DMS153 treated with DMSO at 0.1 percent for 48 hours (cell line): Measurements from ENCODE around the gene LFNG.
A peak's percentile ranks its signal among the peaks of the same experiment; 100 is the strongest.
"Not testable (repeated sequence)": the region's sequence is repeated elsewhere in the genome, so short reads cannot be mapped to it uniquely, and the experiment has no call there.

ENCODE experiments used
- DNase-seq: peaks from one replicate; lab custom pipeline; 2025; ENCODE audit not compliant: unreplicated experiment; lab: John Stamatoyannopoulos, UW

Gene LFNG

DNA sequence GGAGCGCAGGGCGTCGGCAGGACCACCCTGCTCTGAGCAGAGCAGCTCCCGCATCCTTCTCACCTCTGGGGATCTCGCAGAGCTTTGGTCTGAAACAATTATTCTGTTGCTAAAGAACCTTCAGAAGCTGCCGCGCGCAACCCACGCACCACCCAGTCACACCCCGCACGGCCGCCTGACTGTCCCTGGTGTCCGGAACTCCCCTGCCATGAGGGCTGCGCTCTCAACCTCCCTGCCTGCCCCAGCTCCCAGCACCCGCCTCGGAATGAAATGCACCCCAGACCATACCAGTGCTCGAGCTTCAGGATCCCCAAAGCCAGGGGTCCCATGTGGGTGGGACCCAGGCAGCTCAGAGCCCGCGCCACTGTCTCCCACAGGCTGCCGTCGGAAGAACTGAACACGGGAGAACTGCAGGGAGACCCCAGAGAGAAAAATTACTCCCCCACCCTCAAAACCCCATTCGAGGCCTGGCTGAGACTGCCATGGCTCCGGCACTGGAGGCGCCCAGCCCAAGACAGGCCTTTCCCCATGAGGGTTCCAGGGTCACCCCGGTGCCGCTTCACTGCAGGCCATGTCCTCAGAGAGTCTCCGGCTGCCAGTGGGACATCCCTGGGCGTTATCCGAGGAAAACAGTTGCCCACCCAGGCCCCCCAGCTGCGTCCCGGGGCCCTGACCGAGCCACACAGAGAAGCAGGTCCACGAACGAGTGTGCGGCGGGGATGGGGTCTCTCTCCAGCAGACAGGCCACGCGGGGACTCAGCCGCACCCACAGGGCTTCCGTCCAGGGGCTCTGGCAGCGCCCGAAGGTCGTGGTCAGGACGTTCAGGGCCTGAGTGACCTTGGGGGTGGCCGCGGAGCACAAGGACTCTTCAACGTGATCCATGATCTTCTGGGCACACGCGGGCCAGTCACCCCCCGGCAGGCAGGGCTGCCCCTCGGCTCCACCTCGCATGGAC is 23.6 kb downstream of the LFNG start:
- DNase-seq, result no peak

DNA sequence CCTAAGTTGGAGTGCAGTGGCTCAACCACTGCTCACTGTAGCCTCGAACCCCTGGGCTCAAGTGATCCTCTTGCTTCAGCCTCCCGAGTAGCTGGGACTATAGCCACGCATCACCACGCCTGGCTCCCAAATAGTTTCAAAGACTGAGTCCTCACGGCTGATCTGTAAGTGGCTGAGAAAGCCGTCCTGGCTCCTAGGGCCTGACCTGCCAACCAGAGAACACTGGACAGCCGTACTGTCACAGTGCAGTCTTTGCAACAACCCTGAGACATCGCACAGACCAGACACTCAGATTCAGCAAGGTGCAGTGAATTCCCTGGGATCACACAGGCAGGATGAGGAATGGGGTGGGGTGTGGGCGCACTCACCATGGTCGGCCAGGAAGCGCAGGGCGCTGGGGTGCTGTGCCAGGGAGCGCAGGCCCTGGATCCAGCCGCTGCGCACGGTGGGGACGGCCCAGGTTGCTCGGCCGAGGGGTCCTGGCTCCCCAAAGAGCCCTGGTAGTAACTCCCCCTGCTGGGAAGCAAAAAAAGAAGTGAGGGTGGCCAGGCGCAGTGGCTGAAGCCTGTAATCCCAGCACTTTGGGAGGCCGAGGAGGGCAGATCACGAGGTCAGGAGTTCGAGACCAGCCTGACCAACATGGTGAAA is 25.1 kb downstream of the LFNG start:
- no peak for DNase-seq

DNA sequence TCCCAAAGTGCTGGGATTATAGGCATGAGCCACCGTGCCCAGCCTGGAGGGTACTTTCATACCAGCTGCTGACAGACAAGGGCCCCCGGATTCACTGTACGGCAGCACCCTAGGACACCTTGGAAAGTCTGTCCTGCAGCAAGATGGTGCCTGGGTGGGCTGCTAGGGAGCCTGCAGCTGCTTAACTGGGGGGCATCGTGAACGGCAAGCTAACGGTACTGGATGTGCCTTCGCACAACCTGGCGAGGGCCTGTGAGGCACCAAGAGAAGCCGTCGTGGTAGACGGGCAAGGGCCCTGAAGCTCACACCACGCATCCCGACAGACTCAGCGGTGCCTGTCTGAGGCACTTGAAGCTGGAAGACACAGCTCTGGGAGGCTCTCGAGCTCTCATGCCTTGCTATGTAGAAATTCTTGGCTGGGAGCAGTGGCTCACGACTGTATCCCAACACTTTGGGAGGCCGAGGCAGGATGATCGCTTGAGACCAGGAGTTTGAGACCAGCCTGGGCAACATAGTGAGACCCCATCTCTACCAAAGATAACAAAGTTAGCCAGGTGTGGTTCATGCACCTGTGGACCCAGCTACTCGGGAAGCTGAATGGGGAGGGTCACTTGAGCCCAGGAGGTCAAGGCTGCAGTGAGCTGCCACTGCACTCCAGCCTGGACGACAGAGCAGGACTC is 26.3 kb downstream of the LFNG start:
- no peak for DNase-seq

DNA sequence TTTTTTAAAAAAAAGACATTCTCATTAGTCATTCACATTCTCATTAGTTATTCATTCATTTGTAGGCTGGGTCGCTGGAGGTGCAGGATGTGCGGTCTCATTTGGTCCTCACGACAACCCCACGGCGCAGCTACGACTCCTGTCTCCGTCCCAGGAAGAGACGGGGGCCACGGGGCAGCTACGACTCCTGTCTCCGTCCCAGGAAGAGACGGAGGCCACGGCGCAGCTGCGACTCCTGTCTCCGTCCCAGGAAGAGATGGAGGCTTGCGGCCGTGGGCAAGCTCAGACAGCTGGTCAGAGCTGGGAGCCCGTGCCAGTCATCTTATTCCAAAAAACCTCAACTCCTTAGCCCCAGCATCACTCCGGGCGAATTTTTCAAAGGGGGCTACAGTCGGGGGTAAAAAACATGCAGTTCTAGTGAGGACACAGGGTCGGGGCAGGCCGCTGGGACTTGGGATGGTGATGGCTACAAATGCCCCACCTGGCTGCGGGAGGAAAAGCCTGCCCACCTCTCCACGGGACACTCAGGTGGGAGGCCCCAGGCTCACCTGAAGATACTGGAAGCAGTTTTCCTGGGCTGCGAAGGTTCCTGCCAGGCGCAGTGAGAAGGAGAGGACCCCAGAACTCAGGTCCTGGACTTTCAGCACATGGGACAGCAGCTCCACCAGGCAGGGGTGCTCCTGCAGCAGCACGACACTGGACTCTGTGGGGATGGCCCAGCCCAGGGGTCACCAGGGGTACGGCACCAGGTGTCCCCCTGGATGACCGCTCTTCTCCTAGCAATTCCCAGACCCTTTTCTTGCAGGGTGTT is 27.4 kb downstream of the LFNG start:
- DNase-seq, result no peak

DNA sequence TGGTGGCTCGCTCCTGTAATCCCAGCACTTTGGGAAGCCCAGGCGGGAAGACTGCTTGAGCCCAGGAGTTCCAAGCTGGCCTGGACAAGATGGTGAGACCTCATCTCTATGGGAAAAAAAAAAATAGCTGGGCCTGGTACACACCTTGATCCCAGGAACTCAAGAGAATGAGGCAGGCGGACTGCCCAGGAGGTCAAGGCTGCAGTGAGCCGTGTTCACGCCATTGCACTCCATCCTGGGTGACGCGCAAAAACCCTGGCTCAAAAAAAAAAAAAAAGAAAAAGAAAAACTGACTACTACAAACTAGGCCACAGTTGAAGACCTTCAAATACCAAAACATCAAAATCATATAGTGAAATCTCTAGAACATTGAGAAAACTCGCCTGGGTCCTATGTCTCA is 31.8 kb downstream of the LFNG start:
- no peak for DNase-seq

DNA sequence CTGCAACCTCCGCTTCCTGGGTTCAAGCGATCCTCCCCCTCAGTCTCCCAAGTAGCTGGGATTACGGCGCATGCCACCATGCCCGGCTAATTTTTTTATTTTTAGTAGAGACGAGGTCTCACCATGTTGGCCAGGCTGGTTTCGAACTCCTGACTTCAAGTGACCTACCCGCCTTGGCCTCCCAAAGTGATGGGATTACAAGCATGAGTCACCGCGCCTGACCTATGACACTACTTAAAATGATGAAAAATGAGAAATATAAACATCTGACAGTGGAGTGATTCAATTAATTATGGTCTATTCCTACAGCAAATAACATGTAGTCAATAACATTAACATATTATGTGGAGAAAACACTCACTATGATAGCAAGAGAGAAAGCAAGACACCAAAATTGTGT is 33.5 kb downstream of the LFNG start:
- DNase-seq, result no peak

DNA sequence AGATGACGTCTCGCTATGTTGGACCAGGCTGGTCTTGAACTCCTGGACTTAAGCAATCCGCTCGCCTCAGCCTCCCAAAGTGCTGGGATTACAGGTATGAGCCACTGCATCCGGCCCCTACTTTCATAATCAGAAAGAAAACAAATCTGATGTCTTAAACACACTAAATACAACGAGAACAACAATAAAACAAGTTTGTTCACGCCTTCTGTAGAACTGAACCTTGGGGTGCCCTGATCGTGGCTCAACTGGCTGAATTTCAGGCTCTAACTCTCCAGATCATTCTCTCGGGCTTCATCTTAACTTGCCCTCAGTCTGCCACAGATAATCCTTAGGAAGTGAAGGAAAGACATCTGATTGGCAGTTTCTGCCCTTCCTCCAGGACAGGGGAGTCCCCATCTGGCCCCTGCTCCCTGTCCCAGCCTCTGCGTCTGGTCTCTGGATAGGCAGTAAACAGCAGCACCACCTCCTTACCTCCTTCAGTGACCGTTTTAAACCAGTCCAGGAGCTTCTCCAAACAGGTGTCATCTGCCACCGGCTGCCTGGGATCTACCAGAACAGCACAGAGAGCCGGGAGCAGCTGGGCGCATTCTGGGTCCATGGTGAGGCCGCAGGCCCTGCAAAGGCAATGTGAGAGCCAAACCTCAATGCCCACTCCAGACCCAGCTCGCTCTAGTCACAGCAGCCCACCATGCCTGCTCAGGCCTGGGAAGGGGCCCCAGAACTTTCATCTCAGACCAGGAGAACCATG is 34.4 kb downstream of the LFNG start:
- DNase-seq, result no peak

DNA sequence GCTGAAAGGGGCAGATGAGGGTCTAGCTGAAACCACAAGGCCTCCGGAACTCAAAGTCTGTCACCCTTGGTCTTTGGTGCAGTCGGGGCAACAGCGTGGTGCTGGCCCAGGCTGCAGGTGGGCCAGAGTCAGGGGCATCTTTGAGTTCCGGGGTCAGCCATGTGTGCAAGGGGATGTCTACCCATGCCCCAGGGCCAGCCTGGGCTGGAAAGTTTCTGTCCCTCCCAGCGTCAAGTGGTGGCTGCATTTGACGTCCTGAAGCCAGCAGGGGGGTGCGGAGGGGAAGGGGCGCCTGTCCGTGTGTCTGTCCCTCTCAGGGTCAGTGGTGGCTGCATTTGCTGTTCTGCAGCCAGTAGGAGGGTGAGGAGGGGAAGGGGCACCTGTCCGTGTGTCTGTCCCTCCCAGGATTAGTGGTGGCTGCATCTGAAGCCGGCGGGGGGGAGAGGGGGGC is 35.1 kb downstream of the LFNG start:
- DNase-seq, result no peak

DNA sequence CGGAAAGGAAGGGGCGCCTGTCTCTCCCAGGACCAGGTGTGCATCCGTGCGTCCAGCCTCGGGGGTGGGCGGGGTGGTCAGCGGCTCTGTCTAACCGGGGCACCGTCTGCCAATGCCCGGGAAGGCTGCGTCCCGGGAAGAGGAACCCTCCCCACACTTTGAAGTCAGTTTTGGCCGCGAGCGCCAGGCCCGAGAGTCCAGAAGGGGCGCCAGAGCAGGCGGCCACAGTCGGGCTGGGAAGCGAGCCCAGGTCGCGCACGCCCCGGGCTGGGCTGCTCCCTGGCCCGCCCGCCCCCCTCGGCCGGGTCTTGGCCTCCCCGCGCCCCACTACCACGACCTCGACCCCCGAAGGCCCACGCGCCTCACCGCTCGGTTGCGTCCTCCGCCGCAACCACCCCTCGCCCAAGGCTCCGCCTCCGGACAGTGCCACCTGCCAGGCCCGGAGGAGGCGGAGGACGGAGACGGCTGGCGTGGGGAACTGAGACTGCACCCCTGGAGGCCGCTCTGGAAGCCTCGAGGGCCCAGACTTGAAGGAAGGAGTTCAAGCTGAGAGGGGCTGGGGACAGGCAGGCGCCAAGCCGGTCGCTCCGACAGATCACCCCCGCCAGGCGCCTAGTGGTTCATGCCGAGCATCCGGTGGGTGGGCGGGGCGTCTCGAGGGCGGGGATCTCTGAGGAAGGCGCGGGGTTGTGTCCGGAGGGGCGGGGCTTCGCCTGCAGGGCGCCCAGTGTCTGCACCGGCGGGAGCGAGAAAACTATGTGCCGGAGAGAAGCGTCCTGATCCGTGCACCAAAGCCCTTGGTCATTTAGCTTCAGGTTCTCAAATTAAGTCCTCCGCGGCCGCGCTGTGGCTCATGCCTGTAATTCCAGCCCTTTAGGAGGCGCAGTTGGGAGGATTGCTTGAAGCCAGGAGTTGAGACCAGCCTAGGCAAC is 35.8 kb downstream of the LFNG start, which contains the start of gene BRAT1:
BRAT1 (minus strand) TSS at position 404 of the 932 bp plus-strand sequence. CDS start 1,093 bp downstream, outside the sequence.
- peak; percentile 99 for DNase-seq

DNA sequence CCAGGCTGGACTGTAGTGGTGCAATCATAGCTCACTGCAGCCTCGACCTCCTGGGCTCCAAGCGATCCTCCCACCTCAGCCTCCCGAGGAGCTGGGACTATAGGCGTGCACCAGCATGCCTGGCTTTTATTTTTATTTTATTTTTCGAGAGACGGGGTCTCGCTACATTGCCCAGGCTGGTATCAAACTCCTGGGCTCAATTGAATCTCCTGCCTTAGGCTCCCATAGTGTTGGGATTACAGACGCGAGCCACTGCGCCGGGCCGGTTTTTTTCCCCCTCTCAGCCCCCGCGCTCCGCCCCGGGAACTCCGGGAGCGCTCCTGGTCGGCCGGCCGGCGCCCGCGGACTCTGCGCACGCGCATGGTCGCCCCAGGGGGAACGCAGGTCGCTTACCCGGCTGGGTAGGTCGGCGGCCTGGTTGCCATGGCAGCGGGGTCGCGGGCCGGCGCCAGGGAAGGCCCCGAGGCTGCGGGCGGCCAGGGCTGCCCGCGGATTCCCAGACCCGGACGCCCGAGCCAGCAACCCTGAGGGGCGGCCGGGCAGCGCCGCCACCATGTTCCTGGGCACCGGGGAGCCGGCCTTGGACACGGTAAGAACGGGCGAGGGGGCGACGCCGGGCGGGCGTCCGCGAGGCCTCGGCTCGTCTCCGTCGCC is 39.2 kb downstream of the LFNG start, which contains the start of gene IQCE:
IQCE (plus strand) TSS at position 351 of the 654 bp plus-strand sequence; CDS start at position 554, 203 bp downstream.
- DNase-seq, result peak; percentile 97

DNA sequence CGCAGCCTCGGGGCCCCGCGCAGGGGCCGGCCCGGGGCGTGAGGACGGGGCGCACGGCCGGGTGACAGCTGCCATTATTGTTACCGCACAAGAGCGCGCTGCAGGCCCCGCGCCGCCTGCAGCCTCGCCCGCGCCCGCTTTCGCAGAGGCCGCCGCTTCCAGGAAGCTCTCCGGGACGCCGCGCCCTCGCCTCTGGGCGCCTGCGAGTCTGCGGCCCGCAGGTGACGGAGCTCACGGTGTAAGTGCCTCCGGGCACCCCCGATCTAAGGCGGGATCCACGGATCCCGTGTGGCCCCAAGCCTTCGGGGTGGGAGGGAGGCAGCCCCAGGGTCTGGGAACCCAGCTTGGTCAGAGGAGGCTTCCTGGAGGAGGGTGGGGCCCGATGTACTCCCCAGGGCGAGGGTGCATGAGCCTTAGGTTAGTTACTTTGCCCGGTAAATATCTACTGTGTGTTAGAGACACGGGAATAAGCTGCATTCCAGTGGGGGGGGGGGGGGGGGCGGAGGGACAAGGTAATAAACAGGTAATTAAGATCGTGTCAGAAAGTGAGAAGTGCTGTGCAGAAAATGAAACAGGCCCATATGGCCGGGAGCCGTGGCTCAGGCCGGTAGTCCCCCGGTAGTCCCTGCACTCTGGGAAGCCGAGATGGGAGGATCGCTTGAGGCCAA is 39.8 kb downstream of the LFNG start:
- no peak for DNase-seq

DNA sequence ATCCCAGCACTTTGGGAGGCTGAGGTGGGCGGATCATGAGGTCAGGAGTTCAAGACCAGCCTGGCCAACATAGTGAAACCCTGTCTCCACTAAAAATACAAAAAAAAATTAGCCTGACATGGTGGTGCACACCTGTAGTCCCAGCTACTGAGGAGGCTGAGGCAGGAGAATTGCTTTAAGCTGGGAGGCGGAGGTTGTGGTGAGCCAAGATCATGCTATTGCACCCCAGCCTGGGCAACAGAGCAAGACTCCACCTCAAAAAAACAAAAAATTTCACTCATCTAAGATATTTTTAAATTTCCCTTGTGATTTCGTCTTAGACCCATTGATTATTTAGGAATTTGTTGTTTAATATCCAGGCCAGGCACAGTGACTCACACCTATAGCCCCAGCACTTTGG is 44.4 kb downstream of the LFNG start:
- not testable (repeated sequence) for DNase-seq

DNA sequence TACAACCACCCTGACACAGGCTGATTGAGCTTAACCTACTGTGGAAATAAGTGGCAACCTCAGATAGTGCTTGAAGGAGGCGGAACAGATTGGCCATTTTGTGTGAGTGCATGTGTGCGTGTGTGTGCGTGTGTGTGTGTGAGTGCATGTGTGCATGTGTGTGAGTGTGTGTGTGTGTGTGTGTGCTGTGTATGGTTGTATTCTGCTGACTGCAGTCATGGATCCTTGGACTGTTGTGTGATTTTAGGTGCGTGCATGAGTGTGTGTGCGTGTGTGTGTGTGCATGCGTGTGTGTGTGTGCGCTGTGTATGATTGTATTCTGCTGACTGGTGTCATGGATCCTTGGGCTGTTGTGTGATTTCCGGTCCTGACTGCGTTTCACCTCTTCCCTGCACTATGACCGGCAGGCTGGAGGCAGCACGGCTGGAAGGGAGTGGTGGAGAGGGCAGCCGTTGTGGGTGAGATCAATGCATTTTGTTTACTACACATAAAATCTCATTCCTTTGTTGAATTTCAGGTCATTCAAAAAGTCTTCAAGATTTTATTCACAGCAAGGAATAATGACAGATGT is 45.5 kb downstream of the LFNG start:
- no peak for DNase-seq

DNA sequence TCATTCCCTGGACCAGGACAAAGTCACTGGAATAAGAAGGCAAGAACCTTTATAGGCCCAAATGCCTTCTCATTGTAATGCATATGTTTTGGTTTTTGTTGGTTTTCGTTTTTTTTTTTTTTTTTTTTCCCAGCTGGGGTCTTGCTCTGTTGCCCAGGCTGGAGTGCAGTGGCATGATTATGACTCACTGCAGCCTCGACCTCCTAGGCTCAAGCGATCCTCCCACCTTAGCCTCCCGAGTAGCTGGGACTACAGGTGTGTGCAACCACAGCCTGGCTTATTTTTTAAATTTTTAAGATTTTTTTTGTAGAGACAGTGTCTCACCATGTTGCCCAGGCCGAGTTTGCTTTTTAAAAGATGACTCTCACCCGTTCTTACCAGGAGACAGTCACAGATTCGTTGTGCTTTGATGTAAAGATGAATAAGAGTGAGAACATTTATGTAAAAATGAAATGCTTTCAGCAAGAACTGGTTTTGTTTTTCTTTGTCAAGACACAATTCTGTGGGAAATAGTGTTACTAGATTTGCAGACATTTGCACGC is 46.8 kb downstream of the LFNG start:
- DNase-seq, result no peak

DNA sequence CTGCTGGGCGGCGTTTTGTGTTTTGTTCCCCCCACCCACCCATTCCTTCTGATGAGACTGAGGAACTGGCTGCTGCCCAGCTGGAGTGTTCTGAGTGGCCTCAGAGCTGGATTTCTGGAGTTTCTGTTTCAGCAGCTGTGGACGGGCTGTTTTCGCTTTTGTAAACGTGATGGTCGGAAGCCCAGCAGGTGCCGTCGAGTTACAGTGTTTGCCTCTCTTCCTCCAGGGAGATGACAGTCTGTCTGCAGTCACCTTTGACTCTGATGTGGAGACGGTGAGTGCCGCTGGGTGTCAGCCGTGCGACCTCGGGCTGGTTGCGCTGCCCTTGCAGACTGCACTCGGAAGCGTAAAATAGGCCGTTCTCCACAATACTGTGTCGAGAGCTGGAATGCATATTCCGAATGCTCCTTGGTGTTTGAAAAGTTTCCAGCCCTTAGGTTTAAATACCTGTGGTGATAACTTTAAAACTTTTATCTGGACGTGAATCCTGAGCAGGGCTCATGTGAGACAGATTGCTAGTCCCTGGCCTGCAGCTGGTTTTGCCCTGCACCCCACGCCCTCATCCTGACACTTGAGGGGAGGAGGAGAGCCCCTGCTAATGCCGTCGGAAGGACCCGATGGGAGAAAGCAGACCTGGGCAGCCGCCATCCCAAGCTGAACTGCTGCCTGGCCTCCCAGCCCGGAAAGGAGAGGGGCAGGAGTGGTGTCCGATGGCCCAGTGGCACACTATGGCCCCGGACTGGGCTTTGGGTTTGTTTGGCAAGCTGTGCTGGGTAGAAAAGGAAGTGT is 47.5 kb downstream of the LFNG start:
- peak; percentile 91 for DNase-seq

DNA sequence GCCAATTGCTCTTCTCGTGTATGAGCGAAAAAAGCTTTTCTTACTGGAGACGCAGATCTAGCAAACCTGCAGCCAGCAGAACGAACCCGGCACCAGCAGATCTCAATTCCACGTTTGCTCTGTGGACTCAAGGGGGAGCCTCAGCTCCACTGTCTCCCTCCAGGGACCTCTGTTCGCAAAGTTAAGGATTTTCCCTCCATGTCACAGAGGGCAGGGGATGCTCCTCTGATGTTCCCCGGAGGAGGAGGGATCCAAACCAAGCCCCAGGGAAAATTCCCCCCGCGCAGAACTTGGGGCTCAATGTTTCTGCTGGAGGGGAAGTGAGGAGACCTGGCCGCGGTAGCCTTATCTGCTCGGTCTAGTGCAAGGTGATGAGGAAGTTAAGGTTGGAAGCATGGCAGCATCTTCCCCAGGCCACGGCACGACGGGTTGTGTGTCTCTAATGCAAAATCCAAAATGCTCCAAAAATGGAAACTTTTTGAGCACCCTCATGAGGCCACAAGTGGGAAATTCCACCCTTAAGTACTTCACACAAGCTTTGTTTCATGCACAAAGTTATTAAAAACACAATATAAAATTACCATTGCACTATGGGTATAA is 48.2 kb downstream of the LFNG start:
- DNase-seq, result peak; percentile 74
